GM21360 (cell line): ENCODE results near the gene MGME1.

ENCODE experiments used
- ATAC-seq: cut with Tn5 transposase; IDR thresholded peaks from one replicate; pipeline ENCODE4 v1.9.1; 2021; ENCODE audit warnings: mild to moderate bottlenecking, moderate library complexity; ENCODE audit not compliant: unreplicated experiment

MGME1 gene

DNA sequence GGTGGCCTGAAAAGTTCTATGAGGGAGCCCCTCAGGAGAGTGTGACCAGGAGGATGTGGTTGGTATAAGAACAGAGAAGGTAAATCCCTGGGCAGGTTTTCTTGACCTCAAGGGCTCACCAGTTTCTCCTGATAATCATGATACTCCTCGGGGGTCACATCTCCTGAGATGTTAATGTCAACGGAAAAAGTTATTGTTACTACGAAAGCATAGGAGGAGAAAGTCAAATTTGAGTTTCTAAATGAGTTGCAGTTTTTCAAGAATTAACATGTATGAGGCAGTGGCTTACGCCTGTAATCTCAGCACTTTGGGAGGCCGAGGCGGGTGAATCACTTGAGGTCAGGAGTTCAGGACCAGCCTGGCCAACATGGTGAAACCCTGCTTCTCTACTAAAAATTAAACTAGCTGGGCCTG lies 23.4 kb downstream of the MGME1 start:
- peak; percentile 38 for ATAC-seq

DNA sequence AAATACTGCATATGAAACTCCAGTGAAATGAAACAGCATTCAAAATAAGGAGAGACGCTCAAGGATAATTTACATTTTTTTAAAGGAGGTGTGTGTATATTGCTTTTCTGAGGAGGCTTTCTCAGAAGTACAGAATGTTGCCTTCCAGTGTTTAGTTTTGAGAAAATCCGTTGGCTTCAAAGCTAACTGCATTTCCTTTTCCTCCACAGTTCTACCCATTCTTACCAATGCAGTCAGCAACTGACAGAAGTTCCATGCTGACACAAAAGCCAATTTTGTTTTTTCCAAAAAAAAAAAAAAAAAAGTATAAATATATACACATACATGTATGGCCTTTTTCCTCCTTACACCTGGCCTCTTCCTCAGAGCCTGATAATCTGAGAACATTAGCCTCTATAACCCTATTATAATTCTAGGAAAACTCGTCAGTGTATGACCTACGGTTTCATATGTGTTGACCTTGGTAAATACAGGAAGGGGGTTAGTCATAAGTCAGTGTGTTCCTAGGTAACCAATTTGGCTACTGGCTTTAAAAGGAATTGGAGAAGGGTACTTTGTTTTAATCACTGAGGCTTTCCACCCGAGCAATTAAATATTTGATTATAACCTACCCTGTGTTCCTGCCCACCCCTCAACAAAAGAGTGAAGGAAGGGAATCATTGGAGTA lies 24.2 kb downstream of the MGME1 start:
- no peak for ATAC-seq

DNA sequence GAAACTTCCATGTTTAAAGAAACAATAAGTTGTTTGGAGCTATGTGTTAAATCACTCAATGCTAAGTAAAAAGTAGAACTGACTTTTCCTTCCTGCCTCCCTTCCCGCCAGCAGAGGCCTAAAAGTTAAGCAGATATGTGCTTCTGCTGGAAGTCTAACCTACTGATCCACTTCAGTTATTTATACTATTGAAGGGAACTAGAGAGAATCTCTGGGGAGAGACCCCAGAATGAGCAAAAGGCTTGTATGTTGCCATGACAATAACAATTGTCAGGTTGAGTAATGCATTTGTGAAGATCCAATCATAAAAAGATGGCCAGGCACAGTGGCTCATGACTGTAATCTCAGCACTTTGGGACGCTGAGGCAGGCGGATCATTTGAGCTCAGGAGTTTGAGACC lies 24.7 kb downstream of the MGME1 start:
- no peak for ATAC-seq

DNA sequence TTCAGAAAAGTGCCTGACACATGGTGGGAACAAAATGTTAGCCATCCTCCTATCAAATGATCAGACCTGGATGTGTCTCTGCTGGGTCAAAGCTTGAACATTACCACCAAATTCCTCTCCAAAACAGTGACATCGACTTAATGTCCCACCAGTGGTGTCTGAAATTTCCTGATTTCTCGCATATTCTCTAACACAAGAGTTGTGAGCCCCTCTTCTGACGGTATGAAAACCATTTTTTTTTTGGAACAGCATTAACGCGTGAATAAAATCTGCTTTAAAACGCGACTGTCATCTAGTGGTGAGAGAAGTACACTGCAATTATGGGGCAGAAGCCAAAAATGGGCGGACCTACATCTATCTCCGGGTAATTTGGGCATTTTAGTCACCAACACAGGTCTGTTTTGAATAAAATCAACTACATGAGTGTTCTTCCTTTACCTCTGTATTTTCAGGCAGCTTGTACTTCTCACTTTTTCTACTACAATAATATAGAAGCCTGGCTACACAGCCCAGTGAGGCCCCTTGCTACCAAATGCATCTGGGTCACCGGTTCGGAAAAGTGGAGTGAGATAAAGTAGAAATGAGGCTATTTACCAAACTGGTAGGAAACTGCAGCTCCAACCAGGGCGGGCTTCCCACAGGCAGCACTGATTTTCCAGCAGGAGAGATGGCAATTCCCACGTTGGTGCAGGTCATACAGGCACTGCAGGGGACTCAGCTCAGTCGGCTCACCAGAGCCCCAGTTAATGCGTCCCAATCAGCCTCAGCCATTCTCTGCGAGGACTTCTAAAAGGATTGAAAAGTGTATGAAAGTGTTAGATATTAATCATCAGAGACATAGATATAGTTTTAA lies 27.4 kb downstream of the MGME1 start:
- ATAC-seq, result peak; percentile 59

- no peak for ATAC-seq
Observed at GRCh38 chr20:17998446-17998845, 29.6 kb downstream of the MGME1 start.

- ATAC-seq, result no peak
Observed at GRCh38 chr20:17999566-17999965, 30.7 kb downstream of the MGME1 start.

- ATAC-seq, result no peak
Observed at GRCh38 chr20:18001131-18001921, 32.5 kb downstream of the MGME1 start.

- peak; percentile 45 for ATAC-seq
Observed at GRCh38 chr20:18003897-18004296, 35.1 kb downstream of the MGME1 start.

DNA sequence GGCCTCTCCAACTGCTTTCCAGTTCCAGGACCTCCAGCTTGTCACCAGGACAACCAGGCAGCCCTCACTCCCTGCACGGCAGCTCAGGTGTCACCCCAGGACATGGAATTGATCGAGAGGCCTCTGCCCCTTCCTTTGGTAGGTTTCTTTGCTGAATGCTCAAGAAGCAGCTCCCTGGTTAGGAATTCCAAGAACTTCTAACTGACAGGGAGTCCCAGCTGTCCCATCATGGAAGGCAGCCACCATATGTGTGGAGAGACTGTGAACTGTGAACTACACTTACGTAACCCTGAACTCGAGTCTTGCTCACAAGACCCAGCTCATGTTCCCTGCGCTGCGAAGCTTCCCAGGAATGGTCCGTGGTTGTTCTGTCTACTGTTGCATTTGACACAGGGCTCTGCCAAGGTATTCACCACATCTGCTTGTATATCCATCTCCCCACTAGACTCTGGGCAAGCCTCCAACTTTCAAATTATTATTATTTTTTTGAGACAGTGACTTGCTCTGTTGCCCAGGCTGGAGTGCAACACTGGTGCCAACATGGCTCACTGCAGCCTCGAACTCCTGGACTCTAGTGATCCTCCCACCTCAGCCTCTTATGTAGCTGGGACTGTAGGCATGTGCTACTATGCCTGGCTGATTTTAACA lies 35.7 kb downstream of the MGME1 start:
- no peak for ATAC-seq

DNA sequence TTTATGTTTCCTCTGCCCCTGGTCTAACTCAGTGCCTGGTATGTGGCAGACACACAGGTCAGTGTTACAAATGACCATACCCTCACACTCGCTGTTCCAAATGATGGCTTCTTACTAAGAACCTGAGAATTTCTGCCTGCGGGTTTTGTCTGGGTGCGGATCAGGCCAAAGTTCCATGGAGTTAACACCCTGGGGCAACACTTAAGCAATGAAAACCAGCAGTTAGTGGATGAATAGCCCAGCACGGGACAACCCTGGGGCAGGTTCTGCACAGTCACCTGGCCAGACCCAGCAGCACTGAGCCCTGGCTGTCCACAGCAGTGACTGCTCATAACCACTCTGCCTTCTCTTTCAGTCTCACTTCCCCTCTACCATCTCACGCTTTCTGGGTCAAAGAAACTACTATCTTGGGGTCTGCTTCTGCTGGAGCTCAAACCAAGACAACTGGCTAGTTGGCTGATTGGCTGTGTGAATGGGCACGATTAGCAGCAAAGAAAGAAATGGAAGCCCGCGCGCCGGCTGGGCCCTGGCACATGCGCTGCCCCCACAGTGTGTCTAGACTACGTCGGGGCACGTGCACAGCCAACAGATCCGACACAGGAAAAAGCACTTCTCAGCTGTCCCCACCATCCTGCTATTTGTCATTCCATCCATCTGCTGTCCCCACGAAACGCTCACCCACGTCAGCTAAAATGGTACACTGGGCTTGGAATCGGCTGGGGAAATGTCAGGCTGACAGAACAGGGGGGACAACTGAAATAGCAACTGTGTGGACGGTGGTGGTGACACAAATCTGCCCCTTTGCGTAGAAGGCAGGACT lies 36.6 kb downstream of the MGME1 start:
- peak; percentile 83 for ATAC-seq

GRCh38 chr20:18005990-18006364 lies 37.2 kb downstream of the MGME1 start:
- ATAC-seq, result no peak

DNA sequence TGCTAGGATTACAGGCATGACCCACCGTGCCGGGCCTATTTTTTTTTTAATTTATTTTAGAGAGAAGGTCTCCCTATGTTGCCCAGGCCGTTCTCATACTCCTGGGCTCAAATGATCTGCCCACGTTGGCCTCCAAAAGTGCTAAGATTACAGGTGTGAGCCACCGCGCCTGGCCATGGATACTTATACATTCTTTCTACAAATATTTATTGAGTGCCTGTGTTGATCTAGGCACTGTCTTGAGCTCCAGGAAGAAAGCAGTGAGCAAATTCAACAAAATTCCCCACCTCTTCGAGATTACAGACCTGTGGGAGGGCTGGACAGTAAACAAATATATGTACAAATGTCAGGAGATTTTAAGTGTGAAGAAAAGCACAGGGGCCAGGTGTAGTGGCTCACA lies 37.9 kb downstream of the MGME1 start:
- no peak for ATAC-seq

- no peak for ATAC-seq
Observed at GRCh38 chr20:18007534-18008292, 38.9 kb downstream of the MGME1 start.

GRCh38 chr20:18009116-18009515 lies 40.3 kb downstream of the MGME1 start:
- ATAC-seq, result no peak

DNA sequence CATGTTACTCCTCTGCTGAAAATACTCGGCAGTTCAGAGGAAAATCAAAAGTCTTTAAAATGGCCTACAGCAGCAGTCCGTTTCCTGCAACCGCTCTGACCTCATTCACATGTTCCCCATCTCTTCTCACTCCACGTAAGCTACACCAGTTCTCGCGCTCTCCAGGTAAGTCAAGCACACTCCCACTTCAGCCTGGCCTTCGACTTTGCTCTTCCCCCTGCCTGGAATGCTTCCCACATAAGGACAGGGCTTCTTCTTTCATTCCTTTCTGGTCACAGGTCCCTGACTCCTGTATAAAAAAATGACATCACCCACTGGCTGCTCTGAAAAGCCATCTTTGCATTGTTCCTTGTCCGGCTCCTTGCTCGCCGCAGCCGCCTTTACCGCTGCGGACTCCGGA lies 42.7 kb downstream of the MGME1 start:
- ATAC-seq, result no peak

- no peak for ATAC-seq
Observed at GRCh38 chr20:18011951-18012645, 43.3 kb downstream of the MGME1 start.

DNA sequence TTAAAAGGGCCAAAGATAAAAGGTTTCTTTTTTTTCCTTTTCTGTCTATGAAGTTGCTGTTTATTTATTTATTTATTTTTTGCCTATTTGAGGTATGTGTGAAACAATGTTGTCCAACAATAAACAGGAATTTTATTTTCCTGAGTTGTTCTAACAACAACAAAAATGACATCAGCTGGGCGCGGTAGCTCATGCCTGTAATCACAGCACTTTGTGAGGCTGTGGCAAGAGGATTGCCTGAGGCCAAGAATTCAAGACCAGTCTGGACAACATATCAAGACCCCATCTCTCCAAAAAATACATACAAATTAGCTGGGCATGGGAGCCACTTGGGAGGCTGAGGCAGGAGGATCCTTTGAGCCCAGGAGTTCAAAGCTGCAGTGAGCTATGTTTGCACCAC lies 44.1 kb downstream of the MGME1 start:
- ATAC-seq, result no peak

- ATAC-seq, result no peak
Observed at GRCh38 chr20:18014411-18014810, 45.6 kb downstream of the MGME1 start.

DNA sequence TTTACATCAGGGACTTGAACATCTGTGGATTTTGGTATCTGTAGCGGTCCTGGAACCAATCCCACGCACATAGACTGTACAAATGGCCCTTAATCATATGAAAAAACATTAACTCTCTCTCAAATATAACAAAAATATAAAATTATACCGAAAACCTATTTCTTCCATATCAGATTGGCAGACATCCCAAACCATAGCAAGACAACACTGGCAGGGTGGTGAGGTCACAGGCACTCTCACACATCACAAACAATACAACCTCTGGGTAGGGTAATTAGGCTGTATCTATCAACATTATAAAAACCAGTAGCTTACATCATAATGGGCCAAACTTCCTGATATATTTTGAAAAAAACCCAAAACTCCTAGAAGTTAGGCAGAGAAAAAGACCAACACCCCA lies 48.0 kb downstream of the MGME1 start:
- no peak for ATAC-seq
